K562 (cell line): ENCODE data around the gene SLC48A1. TPM values are rescaled to one million over a fixed set of nuclear protein-coding genes. Genes with fewer than 3 reads are reported as not detected.

Experiments
- C11orf30 ChIP-seq: fragments of 450-650 bp; IDR thresholded peaks from 2 replicates; pipeline ENCODE4 v1.6.1; 2016; ENCODE audit warnings: low read depth, mild to moderate bottlenecking
- CBX8 ChIP-seq: fragments of 200-600 bp; sonication (generic); IDR thresholded peaks from 2 replicates; pipeline ENCODE4 v1.6.1; 2012; ENCODE audit warnings: borderline replicate concordance, mixed run types, low read depth, mild to moderate bottlenecking, moderate library complexity, mixed read lengths, low read length, control low read depth, inconsistent platforms; ENCODE audit not compliant: poor library complexity, severe bottlenecking; ENCODE audit errors: extremely low read depth
- CHD4 ChIP-seq: fragments of 200-600 bp; sonication (generic); IDR thresholded peaks from 3 replicates; pipeline ENCODE4 v1.6.1; 2012; ENCODE audit warnings: low read depth, mild to moderate bottlenecking, mixed read lengths, low read length, inconsistent platforms; ENCODE audit not compliant: insufficient read depth, insufficient replicate concordance, poor library complexity, severe bottlenecking
- ESRRB ChIP-seq: fragments of 250-450 bp; sonication (Bioruptor Pico); IDR thresholded peaks from 2 replicates; pipeline ENCODE4 v1.5.0; 2020; ENCODE audit warnings: mild to moderate bottlenecking, moderate library complexity, borderline replicate concordance
- ETV1 ChIP-seq: fragments of 450-650 bp; conservative IDR thresholded peaks from 2 replicates; pipeline ENCODE4 v1.6.1; 2016; ENCODE audit warnings: missing genetic modification characterization, control low read depth, low read depth, missing compliant biosample characterization
- GABPB2 ChIP-seq: fragments of 250-450 bp; sonication (Bioruptor Pico); conservative IDR thresholded peaks from 2 replicates; pipeline ENCODE4 v1.5.1; 2021; ENCODE audit warnings: mild to moderate bottlenecking
- HCFC1 ChIP-seq: IDR thresholded peaks from 2 replicates; pipeline ENCODE4 v1.6.1; 2012; ENCODE audit warnings: low read depth, low read length, improper control_type of control experiment
- HNRNPH1 ChIP-seq: fragments of 200-400 bp; formaldehyde crosslinking; optimal IDR thresholded peaks from 2 replicates; pipeline ENCODE3; 2017; ENCODE audit warnings: low read depth, mild to moderate bottlenecking, low read length, moderate library complexity
- NFIX ChIP-seq: fragments of 250-450 bp; sonication (Bioruptor Pico); IDR thresholded peaks from 2 replicates; pipeline ENCODE4 v1.4.0; 2020; ENCODE audit warnings: low read depth, mild to moderate bottlenecking, moderate library complexity
- ZBTB1 ChIP-seq: sonication (generic); formaldehyde crosslinking; IDR thresholded peaks from 2 replicates; pipeline ENCODE4 v1.8.1; 2023; ENCODE audit warnings: missing genetic modification reagents, low read depth, mild to moderate bottlenecking, borderline replicate concordance
- ZC3H11A ChIP-seq: IDR thresholded peaks from 2 replicates; pipeline ENCODE4 v1.6.1; 2012; ENCODE audit warnings: low read depth, low read length, improper control_type of control experiment
- ZNF239 ChIP-seq: fragments of 250-450 bp; sonication (Bioruptor Pico); IDR thresholded peaks from 2 replicates; pipeline ENCODE4 v1.4.0; 2020; ENCODE audit warnings: mild to moderate bottlenecking
- ZNF395 ChIP-seq: fragments of 200-800 bp; sonication (Bioruptor generic); IDR thresholded peaks from 2 replicates; pipeline ENCODE4 v1.6.1; 2017; ENCODE audit warnings: missing genetic modification characterization, missing compliant biosample characterization
- ZNF444 ChIP-seq: fragments of 250-450 bp; sonication (Bioruptor Pico); IDR thresholded peaks from 2 replicates; pipeline ENCODE4 v1.4.0; 2020; ENCODE audit warnings: mild to moderate bottlenecking, moderate library complexity
- ZNF77 ChIP-seq: fragments of 250-450 bp; sonication (Bioruptor Pico); IDR thresholded peaks from 2 replicates; pipeline ENCODE4 v1.5.0; 2020
- ZNF79 ChIP-seq: fragments of 250-450 bp; sonication (Bioruptor Pico); IDR thresholded peaks from 2 replicates; pipeline ENCODE4 v1.4.0; 2020; ENCODE audit warnings: low read depth, mild to moderate bottlenecking, moderate library complexity
- polyA plus RNA-seq, 8 experiments: library from polyadenylated mRNA; depleted of rRNA in 4 of 8; stranded (reverse) in 5 of 8; unstranded in 3 of 8; fragments of >200 nt; fragmentation: Nextera tagmentation in 2 of 8; fragmentation: Illumina TruSeq in 1 of 8; extraction: Ambion mirVana in 2 of 8; extraction: Trizol in 1 of 8; gene quantifications; 2 replicates each; pipeline versions ENCODE4 v1.2.1 to v1.2.3, GENCODE V29; 2011 to 2014; ENCODE audit warnings: inconsistent platforms in 1 of 8, missing spikeins in 1 of 8
- total RNA-seq, 7 experiments: library from RNA; depleted of rRNA in 6 of 7; stranded (reverse); fragments of >200 nt in 6 of 7; fragmentation: Illumina TruSeq in 2 of 7; extraction: Trizol in 2 of 7; gene quantifications; 2 replicates each; pipeline versions ENCODE4 v1.2.1 to v1.2.3, GENCODE V29; 2011 to 2021; ENCODE audit warnings: low replicate concordance in 1 of 7
- TF ChIP-seq, protein P1 (sequence below): sonication (generic); formaldehyde crosslinking; IDR thresholded peaks from 2 replicates; pipeline ENCODE4 v1.8.1; 2022; ENCODE audit warnings: missing genetic modification reagents
- TF ChIP-seq, protein P2 (sequence below): sonication (generic); formaldehyde crosslinking; IDR thresholded peaks from 2 replicates; pipeline ENCODE4 v1.8.0; 2022; ENCODE audit warnings: mild to moderate bottlenecking, missing genetic modification reagents
- TF ChIP-seq, protein P3 (sequence below): sonication (generic); formaldehyde crosslinking; IDR thresholded peaks from 2 replicates; pipeline ENCODE4 v1.8.0; 2022; ENCODE audit warnings: mild to moderate bottlenecking, missing genetic modification reagents

The SLC48A1 gene
- total and polyA plus RNA-seq, 9 of the 15 experiments (the other 6 are each of a cell fraction or from before 2014, with no cell fraction given), result 10.7 to 37.5 (median 18.7) TPM

DNA sequence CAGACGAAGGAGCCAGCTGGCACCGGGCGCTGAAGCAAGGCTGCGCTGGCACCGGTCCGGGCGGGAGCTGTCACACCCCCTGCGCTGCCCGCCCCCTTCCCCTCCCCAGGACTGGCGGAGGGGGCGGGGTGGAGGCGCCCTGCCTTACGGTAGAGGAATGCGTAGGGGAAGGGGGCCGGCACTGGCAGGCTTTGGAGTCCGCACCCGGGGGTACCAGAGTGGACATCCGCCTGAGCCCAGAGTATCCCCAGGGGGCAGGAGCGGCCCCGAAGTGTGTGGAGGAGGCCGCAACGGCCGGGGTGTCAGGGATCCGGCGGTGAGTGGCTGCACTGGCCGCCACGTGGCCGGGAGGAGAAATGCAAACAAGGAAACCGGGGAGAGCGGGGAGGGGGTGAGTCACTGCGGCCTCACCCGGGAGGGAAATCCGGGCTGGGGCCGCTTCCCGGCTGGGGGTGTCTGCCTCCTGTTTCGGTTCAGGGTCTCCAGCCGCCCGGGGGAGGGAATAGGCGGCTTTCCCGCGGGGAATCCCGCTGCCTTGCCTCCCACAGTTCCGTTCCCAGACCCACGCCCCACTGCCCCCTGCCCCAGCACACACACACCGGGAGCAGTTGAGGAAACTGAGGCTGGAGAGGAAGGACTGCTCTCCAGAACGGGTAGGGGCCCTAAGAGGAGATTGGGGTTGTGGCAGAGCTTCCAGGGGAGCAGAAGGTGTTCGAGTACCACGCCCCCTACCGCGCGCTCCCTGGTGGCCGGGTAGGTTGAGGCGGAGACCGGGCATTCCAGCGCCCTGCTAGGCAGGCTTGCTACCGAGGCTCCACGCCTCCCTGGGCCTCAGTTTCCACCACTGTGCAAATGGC lies 14.0 kb upstream of the SLC48A1 start, which contains the start of gene RAPGEF3 (continued):
- no peak for TF ChIP-seq HCFC1
- no peak for TF ChIP-seq C11orf30
- TF ChIP-seq HNRNPH1, result no peak
- TF ChIP-seq, protein P1, sequence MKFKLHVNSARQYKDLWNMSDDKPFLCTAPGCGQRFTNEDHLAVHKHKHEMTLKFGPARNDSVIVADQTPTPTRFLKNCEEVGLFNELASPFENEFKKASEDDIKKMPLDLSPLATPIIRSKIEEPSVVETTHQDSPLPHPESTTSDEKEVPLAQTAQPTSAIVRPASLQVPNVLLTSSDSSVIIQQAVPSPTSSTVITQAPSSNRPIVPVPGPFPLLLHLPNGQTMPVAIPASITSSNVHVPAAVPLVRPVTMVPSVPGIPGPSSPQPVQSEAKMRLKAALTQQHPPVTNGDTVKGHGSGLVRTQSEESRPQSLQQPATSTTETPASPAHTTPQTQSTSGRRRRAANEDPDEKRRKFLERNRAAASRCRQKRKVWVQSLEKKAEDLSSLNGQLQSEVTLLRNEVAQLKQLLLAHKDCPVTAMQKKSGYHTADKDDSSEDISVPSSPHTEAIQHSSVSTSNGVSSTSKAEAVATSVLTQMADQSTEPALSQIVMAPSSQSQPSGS, result no peak
- TF ChIP-seq, protein P2, sequence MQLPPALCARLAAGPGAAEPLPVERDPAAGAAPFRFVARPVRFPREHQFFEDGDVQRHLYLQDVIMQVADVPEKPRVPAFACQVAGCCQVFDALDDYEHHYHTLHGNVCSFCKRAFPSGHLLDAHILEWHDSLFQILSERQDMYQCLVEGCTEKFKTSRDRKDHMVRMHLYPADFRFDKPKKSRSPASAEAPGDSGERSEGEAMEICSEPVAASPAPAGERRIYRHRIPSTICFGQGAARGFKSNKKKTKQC (CRISPR knock-in tag), result 0 out of 2 replicates have a peak, but pooled peaks have one; percentile 25
- TF ChIP-seq ZNF239 (CRISPR knock-in tag), result no peak
- peak; percentile 29 for TF ChIP-seq CHD4
- no peak for TF ChIP-seq NFIX
- TF ChIP-seq GABPB2, result no peak
- TF ChIP-seq ZNF77 (CRISPR knock-in tag), result no peak
- TF ChIP-seq CBX8, result no peak
- TF ChIP-seq ZNF395 (CRISPR knock-in tag), result no peak
- TF ChIP-seq ZC3H11A, result no peak
- no peak for TF ChIP-seq ZNF79 (CRISPR knock-in tag)
- peak; percentile 55; the same call in 1 of the 2 replicates for TF ChIP-seq ETV1 (tag)
- TF ChIP-seq ZNF444 (CRISPR knock-in tag), result no peak
- TF ChIP-seq ZBTB1 (CRISPR knock-in tag), result no peak; the same call in 1 of the 2 replicates
- TF ChIP-seq, protein P3, sequence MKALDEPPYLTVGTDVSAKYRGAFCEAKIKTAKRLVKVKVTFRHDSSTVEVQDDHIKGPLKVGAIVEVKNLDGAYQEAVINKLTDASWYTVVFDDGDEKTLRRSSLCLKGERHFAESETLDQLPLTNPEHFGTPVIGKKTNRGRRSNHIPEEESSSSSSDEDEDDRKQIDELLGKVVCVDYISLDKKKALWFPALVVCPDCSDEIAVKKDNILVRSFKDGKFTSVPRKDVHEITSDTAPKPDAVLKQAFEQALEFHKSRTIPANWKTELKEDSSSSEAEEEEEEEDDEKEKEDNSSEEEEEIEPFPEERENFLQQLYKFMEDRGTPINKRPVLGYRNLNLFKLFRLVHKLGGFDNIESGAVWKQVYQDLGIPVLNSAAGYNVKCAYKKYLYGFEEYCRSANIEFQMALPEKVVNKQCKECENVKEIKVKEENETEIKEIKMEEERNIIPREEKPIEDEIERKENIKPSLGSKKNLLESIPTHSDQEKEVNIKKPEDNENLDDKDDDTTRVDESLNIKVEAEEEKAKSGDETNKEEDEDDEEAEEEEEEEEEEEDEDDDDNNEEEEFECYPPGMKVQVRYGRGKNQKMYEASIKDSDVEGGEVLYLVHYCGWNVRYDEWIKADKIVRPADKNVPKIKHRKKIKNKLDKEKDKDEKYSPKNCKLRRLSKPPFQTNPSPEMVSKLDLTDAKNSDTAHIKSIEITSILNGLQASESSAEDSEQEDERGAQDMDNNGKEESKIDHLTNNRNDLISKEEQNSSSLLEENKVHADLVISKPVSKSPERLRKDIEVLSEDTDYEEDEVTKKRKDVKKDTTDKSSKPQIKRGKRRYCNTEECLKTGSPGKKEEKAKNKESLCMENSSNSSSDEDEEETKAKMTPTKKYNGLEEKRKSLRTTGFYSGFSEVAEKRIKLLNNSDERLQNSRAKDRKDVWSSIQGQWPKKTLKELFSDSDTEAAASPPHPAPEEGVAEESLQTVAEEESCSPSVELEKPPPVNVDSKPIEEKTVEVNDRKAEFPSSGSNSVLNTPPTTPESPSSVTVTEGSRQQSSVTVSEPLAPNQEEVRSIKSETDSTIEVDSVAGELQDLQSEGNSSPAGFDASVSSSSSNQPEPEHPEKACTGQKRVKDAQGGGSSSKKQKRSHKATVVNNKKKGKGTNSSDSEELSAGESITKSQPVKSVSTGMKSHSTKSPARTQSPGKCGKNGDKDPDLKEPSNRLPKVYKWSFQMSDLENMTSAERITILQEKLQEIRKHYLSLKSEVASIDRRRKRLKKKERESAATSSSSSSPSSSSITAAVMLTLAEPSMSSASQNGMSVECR (CRISPR knock-in tag), result peak; percentile 86
- no peak for TF ChIP-seq ESRRB (CRISPR knock-in tag)
